DOHH2 (cell line): ENCODE results near the gene GPR55.

ENCODE experiments used
- CTCF ChIP-seq: fragments of 200-600 bp; sonication (generic); IDR thresholded peaks from one replicate; pipeline ENCODE4 v1.5.1; 2014; ENCODE audit warnings: antibody characterized with exemption, mild to moderate bottlenecking, low read depth, low read length; ENCODE audit not compliant: poor library complexity, severe bottlenecking
- EZH2phosphoT487 ChIP-seq: fragments of 200-600 bp; sonication (generic); IDR thresholded peaks from 2 replicates; pipeline ENCODE4 v1.6.1; 2017; ENCODE audit warnings: borderline replicate concordance, mild to moderate bottlenecking, antibody characterized with exemption, low read length, moderate library complexity, mixed read lengths

DNA sequence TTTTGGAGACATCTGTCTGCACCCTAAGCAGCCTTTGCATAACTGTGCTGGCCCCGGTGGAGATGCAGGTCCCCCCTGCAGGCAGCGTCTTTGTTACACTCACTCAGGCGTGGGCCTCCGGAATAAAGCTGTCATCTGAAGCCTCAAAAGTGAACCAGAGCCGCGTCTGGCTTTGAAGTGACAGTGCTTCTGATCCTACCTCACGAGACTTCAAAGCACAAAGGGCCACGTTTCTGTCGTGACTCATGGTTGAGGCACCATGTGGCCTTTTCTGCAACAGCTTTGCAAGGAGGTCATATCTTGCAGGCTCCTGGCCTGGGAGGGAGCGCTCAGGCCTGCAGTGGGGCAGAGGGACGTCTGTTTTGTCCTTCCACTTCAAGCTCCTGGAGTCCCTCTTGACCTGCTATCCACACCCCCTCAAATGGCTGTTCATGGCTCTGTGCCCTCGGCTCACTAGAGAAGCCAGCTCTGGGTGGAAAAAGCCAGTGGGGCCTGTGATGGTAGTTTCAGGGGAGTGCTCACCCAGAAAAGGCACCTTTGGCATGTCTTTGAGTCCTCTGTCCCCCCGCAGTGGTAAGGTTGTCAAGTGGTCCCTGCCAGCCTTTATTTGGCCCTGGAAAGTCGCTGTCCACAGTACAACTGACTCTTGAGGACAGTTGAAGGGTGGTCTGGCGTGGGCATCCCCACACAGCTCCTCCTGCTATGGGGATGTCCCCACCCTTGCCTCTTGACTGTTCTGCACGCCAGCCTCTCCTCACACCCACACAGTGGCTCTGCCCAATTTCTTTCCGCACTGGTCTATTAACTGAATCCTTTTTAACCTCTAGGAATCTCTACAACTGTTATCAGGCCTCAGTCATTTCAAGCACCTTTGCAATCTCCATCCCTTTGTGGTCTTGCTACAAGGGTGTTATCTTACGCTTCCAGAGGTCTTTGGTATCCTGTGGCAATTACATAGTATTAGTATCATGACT is 19.3 kb downstream of the GPR55 start:
- TF ChIP-seq CTCF (no peak), EZH2phosphoT487 (no peak)
